SK-N-SH (cell line): Measurements from ENCODE around the gene SLC25A48. TPM values are rescaled to one million over a fixed set of nuclear protein-coding genes. Genes with fewer than 3 reads are reported as not detected.

ENCODE experiments used
- CTCF ChIA-PET: fragments of 300-600, 350-600 bp; formaldehyde crosslinking; extraction: SDS; loops from one replicate; lab custom pipeline; 2021; lab: Yijun Ruan, JAX
- POLR2A ChIA-PET: fragments of 350-600 bp; sonication (Branson Sonifier 250); formaldehyde crosslinking; extraction: SDS; loops from one replicate; lab custom pipeline; 2020; ENCODE audit warnings: antibody characterized with exemption, inconsistent platforms; lab: Yijun Ruan, JAX
- DNase-seq: peaks from one replicate; pipeline ENCODE4 v3.0.0; 2012
- H2AFZ ChIP-seq: fragments of 200-600 bp; sonication (generic); 2 replicates; pipeline ENCODE4 v1.8.1; 2016; ENCODE audit warnings: antibody characterized with exemption, mild to moderate bottlenecking, low read depth
- H3F3A ChIP-seq: fragments of 200-600 bp; sonication (generic); replicated peaks from 2 replicates; pipeline ENCODE3; 2016; ENCODE audit warnings: antibody characterized with exemption, mild to moderate bottlenecking; ENCODE audit not compliant: insufficient read depth
- H3K27ac ChIP-seq, 2 experiments: fragments of 200-500 bp in 1 of 2; fragments of 200-600 bp in 1 of 2; sonication (Bioruptor generic) in 1 of 2; sonication (generic), shearing (Covaris generic) in 1 of 2; 2 replicates each; pipeline versions ENCODE4 v1.5.1 to v1.6.1; 2014 to 2016; ENCODE audit warnings: low read depth in 2 of 2, inconsistent platforms in 1 of 2, low read length in 1 of 2, mild to moderate bottlenecking in 1 of 2, mixed read lengths in 1 of 2
- H3K27me3 ChIP-seq: fragments of 200-600 bp; sonication (generic), shearing (Covaris generic); 2 replicates; pipeline ENCODE4 v1.6.1; 2016; ENCODE audit warnings: mixed run types; ENCODE audit not compliant: insufficient read depth
- H3K36me3 ChIP-seq, 2 experiments: fragments of 200-500 bp in 1 of 2; fragments of 200-600 bp in 1 of 2; sonication (Bioruptor generic) in 1 of 2; sonication (generic) in 1 of 2; replicated peaks in 1 of 2; 2 replicates each; pipeline versions ENCODE3 to v1.5.1; 2014 to 2016; ENCODE audit warnings: low read length in 1 of 2, mild to moderate bottlenecking in 1 of 2; ENCODE audit not compliant: insufficient read depth in 2 of 2, control insufficient read depth in 1 of 2
- H3K4me1 ChIP-seq, 2 experiments: fragments of 200-500 bp in 1 of 2; fragments of 200-600 bp in 1 of 2; sonication (Bioruptor generic) in 1 of 2; sonication (generic), shearing (Covaris generic) in 1 of 2; 2 replicates each; pipeline versions ENCODE4 v1.5.1 to v1.6.1; 2014 to 2016; ENCODE audit warnings: low read depth in 1 of 2, low read length in 1 of 2, mixed run types in 1 of 2; ENCODE audit not compliant: insufficient read depth in 2 of 2, control insufficient read depth in 1 of 2
- H3K4me2 ChIP-seq: fragments of 200-600 bp; sonication (generic), shearing (Covaris generic); 2 replicates; pipeline ENCODE4 v1.6.1; 2017; ENCODE audit warnings: mixed run types
- H3K4me3 ChIP-seq, 2 experiments: fragments of 200-500 bp in 1 of 2; fragments of 200-600 bp in 1 of 2; sonication (Bioruptor generic) in 1 of 2; sonication (generic), shearing (Covaris generic) in 1 of 2; 2 replicates each; pipeline versions ENCODE4 v1.5.1 to v1.8.1; 2014 to 2016; ENCODE audit warnings: low read depth in 2 of 2, inconsistent platforms in 1 of 2, low read length in 1 of 2, mild to moderate bottlenecking in 1 of 2, mixed read lengths in 1 of 2, moderate library complexity in 1 of 2
- H3K79me2 ChIP-seq: fragments of 200-600 bp; sonication (generic); 2 replicates; pipeline ENCODE4 v1.8.1; 2017; ENCODE audit warnings: mild to moderate bottlenecking; ENCODE audit not compliant: insufficient read depth
- H3K9ac ChIP-seq: fragments of 200-600 bp; sonication (generic); 2 replicates; pipeline ENCODE4 v1.6.1; 2017; ENCODE audit warnings: mixed run types
- H3K9me2 ChIP-seq: fragments of 200-600 bp; sonication (generic); 2 replicates; pipeline ENCODE4 v1.6.1; 2017; ENCODE audit warnings: mixed run types
- H3K9me3 ChIP-seq: fragments of 200-600 bp; sonication (generic); 2 replicates; pipeline ENCODE4 v1.6.1; 2017; ENCODE audit warnings: mixed run types, mild to moderate bottlenecking, moderate library complexity
- H4K20me1 ChIP-seq: fragments of 200-600 bp; sonication (generic); 2 replicates; pipeline ENCODE4 v1.6.1; 2017; ENCODE audit warnings: mild to moderate bottlenecking, mixed run types; ENCODE audit not compliant: insufficient read depth
- CHD2 ChIP-seq: fragments of 150-350 bp; IDR thresholded peaks from 2 replicates; pipeline ENCODE4 v1.6.1; 2018; ENCODE audit warnings: low read length; ENCODE audit not compliant: partially characterized antibody
- FOXM1 ChIP-seq: IDR thresholded peaks from 2 replicates; pipeline ENCODE4 v1.4.0; 2012; ENCODE audit warnings: low read depth, mild to moderate bottlenecking
- GABPA ChIP-seq: IDR thresholded peaks from 2 replicates; pipeline ENCODE4 v1.4.0; 2012; ENCODE audit warnings: low read depth, mild to moderate bottlenecking
- GATA2 ChIP-seq: sonication (generic); formaldehyde crosslinking; IDR thresholded peaks from 2 replicates; pipeline ENCODE4 v1.5.0; 2020; ENCODE audit warnings: mild to moderate bottlenecking, missing genetic modification reagents
- JUND ChIP-seq: IDR thresholded peaks from 2 replicates; pipeline ENCODE4 v1.4.0; 2012
- MEF2A ChIP-seq: IDR thresholded peaks from 2 replicates; pipeline ENCODE4 v1.4.0; 2012; ENCODE audit warnings: low read depth, borderline replicate concordance
- NRF1 ChIP-seq: IDR thresholded peaks from 2 replicates; pipeline ENCODE4 v1.6.1; 2012; ENCODE audit warnings: low read depth, mild to moderate bottlenecking, low read length
- POLR2AphosphoS5 ChIP-seq: IDR thresholded peaks from 2 replicates; pipeline ENCODE4 v1.6.1; 2012; ENCODE audit warnings: low read depth, low read length
- SIN3A ChIP-seq: IDR thresholded peaks from 2 replicates; pipeline ENCODE4 v1.6.1; 2012; ENCODE audit warnings: low read depth, mild to moderate bottlenecking, low read length, moderate library complexity, borderline replicate concordance
- TCF12 ChIP-seq: IDR thresholded peaks from 2 replicates; pipeline ENCODE4 v1.4.0; 2012
- WGBS: methylation state at CpG from one replicate; pipeline ENCODE4 v1.1.6; 2017; ENCODE audit warnings: low lambda C conversion rate; 5-methylcytosine and 5-hydroxymethylcytosine counted together
- polyA plus RNA-seq, 3 experiments: library from polyadenylated mRNA; depleted of rRNA; stranded (reverse); fragments of >200 nt; gene quantifications; 2 replicates each; pipeline ENCODE4 v1.2.3, GENCODE V29; 2012
- TF ChIP-seq, protein P1 (sequence below): IDR thresholded peaks from 2 replicates; pipeline ENCODE4; 2012
- TF ChIP-seq, protein P2 (sequence below): IDR thresholded peaks from 2 replicates; pipeline ENCODE4 v1.4.0; 2012; ENCODE audit warnings: low read depth, borderline replicate concordance

The SLC25A48 gene
- polyA plus RNA-seq, 1 of the 3 experiments (the other 2 are of a cell fraction), result 0.23 TPM

DNA sequence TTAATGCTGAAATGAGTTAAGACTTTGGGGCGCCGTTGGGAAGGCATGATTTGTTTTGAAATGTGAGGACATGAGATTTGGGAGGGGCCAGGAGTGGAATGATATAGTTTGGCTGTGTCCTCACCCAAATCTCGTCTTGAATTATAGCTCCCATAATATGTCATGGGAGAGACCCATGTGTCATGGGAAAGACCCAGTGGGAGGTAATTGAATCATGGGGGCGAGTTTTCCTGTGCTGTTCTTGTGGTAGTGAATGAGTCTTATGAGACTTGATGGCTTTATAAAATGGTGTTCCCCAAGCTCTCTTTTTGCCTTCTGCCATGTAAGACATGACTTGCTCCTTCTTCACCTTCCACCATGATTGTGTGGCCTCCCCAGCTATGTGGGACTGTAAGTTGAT is 5.1 kb downstream of the SLC25A48 start:
- Histone ChIP-seq H3F3A (no peaks in the 10 kb centered on the region), H3K79me2 (no peaks in the 10 kb centered on the region), H3K27me3 (peaks cover 25% of the 10 kb centered on the region), H3K4me2 (no peak overlapping the region), H3K36me3 (no peaks in the 10 kb centered on the region), H3K9me3 (no peaks in the 10 kb centered on the region), H3K4me3 (no peak overlapping the region), H3K9me2 (no peaks in the 10 kb centered on the region), H3K27ac (no peak overlapping the region), H2AFZ (no peak overlapping the region), H4K20me1 (no peaks in the 10 kb centered on the region), H3K9ac (no peak overlapping the region), H3K4me1 (no peaks in the 10 kb centered on the region; a peak in 1 of 4 replicates)
- CTCF ChIA-PET, result interaction anchor here (1.1 to 9.4 kb wide), 5 partner anchors 9 to 374 kb away, joined by 4 to 47 read pairs (median 4); no protein-coding TSS in a partner anchor
- no peak for DNase-seq
- TF ChIP-seq, protein P1, sequence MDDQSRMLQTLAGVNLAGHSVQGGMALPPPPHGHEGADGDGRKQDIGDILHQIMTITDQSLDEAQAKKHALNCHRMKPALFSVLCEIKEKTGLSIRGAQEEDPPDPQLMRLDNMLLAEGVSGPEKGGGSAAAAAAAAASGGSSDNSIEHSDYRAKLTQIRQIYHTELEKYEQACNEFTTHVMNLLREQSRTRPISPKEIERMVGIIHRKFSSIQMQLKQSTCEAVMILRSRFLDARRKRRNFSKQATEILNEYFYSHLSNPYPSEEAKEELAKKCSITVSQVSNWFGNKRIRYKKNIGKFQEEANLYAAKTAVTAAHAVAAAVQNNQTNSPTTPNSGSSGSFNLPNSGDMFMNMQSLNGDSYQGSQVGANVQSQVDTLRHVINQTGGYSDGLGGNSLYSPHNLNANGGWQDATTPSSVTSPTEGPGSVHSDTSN, result no peak
- TF ChIP-seq POLR2AphosphoS5 (no peak), MEF2A (no peak), JUND (no peak), FOXM1 (no peak), GATA2 (CRISPR knock-in tag) (no peak), NRF1 (no peak), TCF12 (no peak), GABPA (no peak)
- TF ChIP-seq, protein P2, sequence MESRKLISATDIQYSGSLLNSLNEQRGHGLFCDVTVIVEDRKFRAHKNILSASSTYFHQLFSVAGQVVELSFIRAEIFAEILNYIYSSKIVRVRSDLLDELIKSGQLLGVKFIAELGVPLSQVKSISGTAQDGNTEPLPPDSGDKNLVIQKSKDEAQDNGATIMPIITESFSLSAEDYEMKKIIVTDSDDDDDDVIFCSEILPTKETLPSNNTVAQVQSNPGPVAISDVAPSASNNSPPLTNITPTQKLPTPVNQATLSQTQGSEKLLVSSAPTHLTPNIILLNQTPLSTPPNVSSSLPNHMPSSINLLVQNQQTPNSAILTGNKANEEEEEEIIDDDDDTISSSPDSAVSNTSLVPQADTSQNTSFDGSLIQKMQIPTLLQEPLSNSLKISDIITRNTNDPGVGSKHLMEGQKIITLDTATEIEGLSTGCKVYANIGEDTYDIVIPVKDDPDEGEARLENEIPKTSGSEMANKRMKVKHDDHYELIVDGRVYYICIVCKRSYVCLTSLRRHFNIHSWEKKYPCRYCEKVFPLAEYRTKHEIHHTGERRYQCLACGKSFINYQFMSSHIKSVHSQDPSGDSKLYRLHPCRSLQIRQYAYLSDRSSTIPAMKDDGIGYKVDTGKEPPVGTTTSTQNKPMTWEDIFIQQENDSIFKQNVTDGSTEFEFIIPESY, result no peak
- POLR2A ChIA-PET, result no interaction called here
- WGBS, result 0% methylated on average over 3 of the region's 4 CpGs

DNA sequence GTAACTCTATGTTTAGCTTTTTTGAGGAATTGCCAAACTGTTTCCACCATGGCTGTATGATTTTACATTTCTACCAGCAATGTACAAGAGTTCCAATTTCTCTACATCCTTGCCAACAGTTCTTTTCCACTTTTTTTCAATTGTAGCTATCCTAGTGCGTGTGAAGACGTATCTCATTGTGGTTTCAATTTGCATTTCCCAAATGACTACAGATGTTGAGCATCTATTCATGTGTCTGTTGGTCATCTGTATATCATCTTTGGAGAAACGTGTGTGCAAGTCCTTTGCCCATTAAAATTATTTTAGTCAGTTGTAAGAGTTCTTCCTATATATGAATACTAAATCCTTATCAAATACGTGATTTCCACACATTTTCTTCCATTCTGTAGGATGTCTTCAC is 6.5 kb downstream of the SLC25A48 start:
- Histone ChIP-seq H3K27ac (no peak overlapping the region), H3K4me3 (no peak overlapping the region), H3K9me2 (no peaks in the 10 kb centered on the region), H3K9me3 (no peaks in the 10 kb centered on the region), H3F3A (no peaks in the 10 kb centered on the region), H3K9ac (no peak overlapping the region), H3K4me1 (no peaks in the 10 kb centered on the region), H2AFZ (no peak overlapping the region), H3K27me3 (peaks cover 11% of the 10 kb centered on the region; the same call in 1 of the 2 replicates), H3K79me2 (no peaks in the 10 kb centered on the region), H3K36me3 (no peaks in the 10 kb centered on the region), H3K4me2 (no peak overlapping the region), H4K20me1 (no peaks in the 10 kb centered on the region)
- DNase-seq, result no peak
- CTCF ChIA-PET, result interaction anchor here (1.7 to 9.4 kb wide), 2 partner anchors 10 to 280 kb away, joined by 4 to 47 read pairs; no protein-coding TSS in a partner anchor
- POLR2A ChIA-PET, result no interaction called here
- no peak for TF ChIP-seq SIN3A
- no peak for TF ChIP-seq CHD2
- WGBS, result 7% methylated on average over 4 of the region's 4 CpGs
